Mesangial cell (primary cell): Measurements from ENCODE around the gene KIF20A. TPM values are rescaled to one million over a fixed set of nuclear protein-coding genes. Genes with fewer than 3 reads are reported as not detected.

Experiments used
- total RNA-seq: library from RNA; depleted of rRNA; stranded (reverse); fragments of >200 nt; gene quantifications from 2 replicates; pipeline ENCODE4 v1.2.3, GENCODE V29; 2015

Gene KIF20A
- 4.8 and 102 TPM in 2 replicates for total RNA-seq

GRCh38 chr5:138178516-138179276 lies at the start of gene KIF20A, which contains the start of gene BRD8:
TSS of gene KIF20A (plus strand) at chr5:138179112. CDS start at chr5:138179681, 569 bp downstream.
TSS of gene BRD8 (minus strand) at chr5:138178630. CDS start at chr5:138178614, 16 bp downstream.

GRCh38 chr5:138138949-138139780 lies 39.7 kb upstream of the KIF20A start, which contains the start of gene NME5:
TSS of gene NME5 (minus strand) at chr5:138139428. CDS start at chr5:138138780, 648 bp downstream.

GRCh38 chr5:138213161-138214029 lies 34.5 kb downstream of the KIF20A start, which contains the start of gene CDC23:
TSS of gene CDC23 (minus strand) at chr5:138213323. CDS start at chr5:138213312, 11 bp downstream.

Other genes starting within 250 kb of the KIF20A start
- 4.7 and 5.5 TPM in 2 replicates for gene FAM13B, start 146.0 kb upstream of the KIF20A start, total RNA-seq
- gene WNT8A, start 95.1 kb upstream of the KIF20A start, total RNA-seq = not detected in 2 replicates
- gene NME5, start 39.7 kb upstream of the KIF20A start, total RNA-seq = 1.5 and 2.3 TPM in 2 replicates
- gene BRD8, start 482 bp upstream of the KIF20A start, total RNA-seq = 20.3 and 26.2 TPM in 2 replicates
- gene CDC23, start 34.2 kb downstream of the KIF20A start, total RNA-seq = 16.1 and 21.2 TPM in 2 replicates
- under 0.01 TPM in 1 of 2 replicates, not detected in the other for gene GFRA3, start 95.5 kb downstream of the KIF20A start, total RNA-seq
- gene CDC25C, start 152.7 kb downstream of the KIF20A start, total RNA-seq = 1.3 and 20.2 TPM in 2 replicates
- 24.3 and 33.0 TPM in 2 replicates for gene FAM53C, start 159.2 kb downstream of the KIF20A start, total RNA-seq
- 30.8 and 39.2 TPM in 2 replicates for gene KDM3B, start 173.6 kb downstream of the KIF20A start, total RNA-seq